ENCODE measurements around the gene ACVR1C. TPM values are rescaled to one million over a fixed set of nuclear protein-coding genes. Genes with fewer than 3 reads are reported as not detected.

ACVR1C gene
- total RNA-seq, 1 experiment from 2014 or later, result 0.50 TPM

GRCh38 chr2:157497638-157498314 lies 130.9 kb downstream of the ACVR1C start:
- DNase-seq (ENCODE audit: low spot score), result peak; percentile 70

GRCh38 chr2:157492189-157492773 lies 136.4 kb downstream of the ACVR1C start:
- peak; percentile 65 for DNase-seq (ENCODE audit: low spot score)

GRCh38 chr2:157489983-157490382 lies 138.7 kb downstream of the ACVR1C start:
- no peak for DNase-seq (ENCODE audit: low spot score)

GRCh38 chr2:157488877-157489276 lies 139.8 kb downstream of the ACVR1C start:
- no peak for DNase-seq (ENCODE audit: low spot score)

GRCh38 chr2:157487747-157488146 lies 140.9 kb downstream of the ACVR1C start:
- no peak for DNase-seq (ENCODE audit: low spot score)

- DNase-seq (ENCODE audit: low spot score), result no peak
These were observed 141.4 kb downstream of the ACVR1C start for GRCh38 chr2:157487271-157487610.

- DNase-seq (ENCODE audit: low spot score), result no peak
These were observed 141.9 kb downstream of the ACVR1C start for GRCh38 chr2:157486596-157487270.

- no peak for DNase-seq (ENCODE audit: low spot score)
These were observed 148.3 kb downstream of the ACVR1C start for GRCh38 chr2:157480182-157480961.

- DNase-seq (ENCODE audit: low spot score), result no peak
These were observed 149.3 kb downstream of the ACVR1C start for GRCh38 chr2:157479081-157480027.

GRCh38 chr2:157477919-157478318 lies 150.7 kb downstream of the ACVR1C start:
- DNase-seq (ENCODE audit: low spot score), result no peak

GRCh38 chr2:157476953-157477709 lies 151.5 kb downstream of the ACVR1C start:
- DNase-seq (ENCODE audit: low spot score), result no peak

Other genes starting within 250 kb of the ACVR1C start
- 0.06 TPM in 1 of 2 replicates, not detected in the other for gene CYTIP, start 184.8 kb downstream of the ACVR1C start, total RNA-seq (2014; rRNA removed; shearing (Covaris generic))
- gene ACVR1, start 247.5 kb upstream of the ACVR1C start, total RNA-seq (2014; rRNA removed; shearing (Covaris generic)), result 19.2 and 20.2 TPM in 2 replicates

All from H4 (cell line).